ENCODE results near the gene COA1. TPM values are rescaled to one million over a fixed set of nuclear protein-coding genes. Genes with fewer than 3 reads are reported as not detected.

The COA1 gene
- polyA plus RNA-seq, 1 donor (not counting 4 experiments of a cell fraction or from before 2014, with no cell fraction given), result 32.2 TPM

- peaks cover 51% of the 10 kb centered on the region for H3K4me1 ChIP-seq (ENCODE audit: control insufficient read depth, extremely low read depth, insufficient read depth, low read length)
- peak overlapping the region; percentile 51 for H3K9ac ChIP-seq (ENCODE audit: control insufficient read depth, extremely low read depth, insufficient read depth, low read length)
- peaks cover 2% of the 10 kb centered on the region for H3K79me2 ChIP-seq (ENCODE audit: control insufficient read depth, insufficient read depth, low read length)
- no peak overlapping the region for H2AFZ ChIP-seq (ENCODE audit: control insufficient read depth, low read length)
- H3K4me3 ChIP-seq (ENCODE audit: control insufficient read depth in 2 of 3, extremely low read depth in 1 of 3, insufficient read depth in 2 of 3, low read depth in 1 of 3, low read length in 3 of 3), result no peak overlapping the region
- no peaks in the 10 kb centered on the region for H4K20me1 ChIP-seq (ENCODE audit: control insufficient read depth, extremely low read depth, insufficient read depth, low read length)
- FAIRE-seq (peak; percentile 92), DNase-seq (ENCODE audit: low read depth, low spot score) (peak; percentile 78)
- dilution Hi-C loops (cut with MboI; ENCODE audit: extremely low pct_ligation_motif_present, low sequenced_read_pairs), result no loop called here
- H3K9me1 ChIP-seq (ENCODE audit: control insufficient read depth, extremely low read depth, insufficient read depth, low read length), result no peaks in the 10 kb centered on the region
- H3K9me3 ChIP-seq (ENCODE audit: control insufficient read depth, low read depth, low read length), result no peaks in the 10 kb centered on the region
- no peaks in the 10 kb centered on the region for H3K27me3 ChIP-seq (ENCODE audit: control insufficient read depth, extremely low read depth, insufficient read depth, low read length)
- H3K4me2 ChIP-seq (ENCODE audit: control insufficient read depth, extremely low read depth, insufficient read depth, low read depth, low read length), result peak overlapping the region; percentile 71
- TF ChIP-seq CTCF (optimal IDR thresholded peaks at IDR 0.05 in 1 of 3, IDR thresholded peaks at IDR 0.05 in 1 of 3, conservative IDR thresholded peaks at IDR 0.05 in 1 of 3; ENCODE audit: extremely low read depth in 1 of 3, insufficient read depth in 2 of 3, low read length in 3 of 3), result no peak
- no peak for TF ChIP-seq EZH2 (IDR thresholded peaks at IDR 0.05; ENCODE audit: low read length)
- peaks cover 4 to 12% of the 10 kb centered on the region in 2 experiments for H3K36me3 ChIP-seq (ENCODE audit: control insufficient read depth in 2 of 2, extremely low read depth in 1 of 2, insufficient read depth in 2 of 2, low read length in 2 of 2)
- peak overlapping the region; percentile 88 for H3K27ac ChIP-seq (ENCODE audit: control insufficient read depth, insufficient read depth, low read length)
Measured at GRCh38 chr7:43647673-43648472, 81.5 kb downstream of the COA1 start.

- DNase-seq (ENCODE audit: low read depth, low spot score), result no peak
- H3K27ac ChIP-seq (ENCODE audit: control insufficient read depth, insufficient read depth, low read length), result peak overlapping the region; percentile 88
Measured at GRCh38 chr7:43647339-43647672, 82.0 kb downstream of the COA1 start.

More at GRCh38 chr7:43647339-43647672, 82.0 kb downstream of the COA1 start:
- Histone ChIP-seq H3K27me3 (ENCODE audit: control insufficient read depth, extremely low read depth, insufficient read depth, low read length) (no peaks in the 10 kb centered on the region), H3K9me3 (ENCODE audit: control insufficient read depth, low read depth, low read length) (no peaks in the 10 kb centered on the region), H3K4me1 (ENCODE audit: control insufficient read depth, extremely low read depth, insufficient read depth, low read length) (peaks cover 51% of the 10 kb centered on the region), H2AFZ (ENCODE audit: control insufficient read depth, low read length) (no peak overlapping the region), H3K36me3 (ENCODE audit: control insufficient read depth in 2 of 2, extremely low read depth in 1 of 2, insufficient read depth in 2 of 2, low read length in 2 of 2) (peaks cover 4 to 12% of the 10 kb centered on the region in 2 experiments), H3K9ac (ENCODE audit: control insufficient read depth, extremely low read depth, insufficient read depth, low read length) (peak overlapping the region; percentile 51), H4K20me1 (ENCODE audit: control insufficient read depth, extremely low read depth, insufficient read depth, low read length) (no peaks in the 10 kb centered on the region), H3K4me3 (ENCODE audit: control insufficient read depth in 2 of 3, extremely low read depth in 1 of 3, insufficient read depth in 2 of 3, low read depth in 1 of 3, low read length in 3 of 3) (no peak overlapping the region), H3K9me1 (ENCODE audit: control insufficient read depth, extremely low read depth, insufficient read depth, low read length) (no peaks in the 10 kb centered on the region), H3K4me2 (ENCODE audit: control insufficient read depth, extremely low read depth, insufficient read depth, low read depth, low read length) (peak overlapping the region; percentile 53), H3K79me2 (ENCODE audit: control insufficient read depth, insufficient read depth, low read length) (peaks cover 2% of the 10 kb centered on the region)
- TF ChIP-seq CTCF (optimal IDR thresholded peaks at IDR 0.05 in 1 of 3, IDR thresholded peaks at IDR 0.05 in 1 of 3, conservative IDR thresholded peaks at IDR 0.05 in 1 of 3; ENCODE audit: extremely low read depth in 1 of 3, insufficient read depth in 2 of 3, low read length in 3 of 3) (no peak), EZH2 (IDR thresholded peaks at IDR 0.05; ENCODE audit: low read length) (no peak)
- no peak for FAIRE-seq
- dilution Hi-C loops (cut with MboI; ENCODE audit: extremely low pct_ligation_motif_present, low sequenced_read_pairs), result no loop called here
